ENCODE data around the gene CTBP2. TPM values are rescaled to one million over a fixed set of nuclear protein-coding genes. Genes with fewer than 3 reads are reported as not detected.

CTBP2 gene
- total RNA-seq, 1 donor from 2014 or later: 127 TPM

DNA sequence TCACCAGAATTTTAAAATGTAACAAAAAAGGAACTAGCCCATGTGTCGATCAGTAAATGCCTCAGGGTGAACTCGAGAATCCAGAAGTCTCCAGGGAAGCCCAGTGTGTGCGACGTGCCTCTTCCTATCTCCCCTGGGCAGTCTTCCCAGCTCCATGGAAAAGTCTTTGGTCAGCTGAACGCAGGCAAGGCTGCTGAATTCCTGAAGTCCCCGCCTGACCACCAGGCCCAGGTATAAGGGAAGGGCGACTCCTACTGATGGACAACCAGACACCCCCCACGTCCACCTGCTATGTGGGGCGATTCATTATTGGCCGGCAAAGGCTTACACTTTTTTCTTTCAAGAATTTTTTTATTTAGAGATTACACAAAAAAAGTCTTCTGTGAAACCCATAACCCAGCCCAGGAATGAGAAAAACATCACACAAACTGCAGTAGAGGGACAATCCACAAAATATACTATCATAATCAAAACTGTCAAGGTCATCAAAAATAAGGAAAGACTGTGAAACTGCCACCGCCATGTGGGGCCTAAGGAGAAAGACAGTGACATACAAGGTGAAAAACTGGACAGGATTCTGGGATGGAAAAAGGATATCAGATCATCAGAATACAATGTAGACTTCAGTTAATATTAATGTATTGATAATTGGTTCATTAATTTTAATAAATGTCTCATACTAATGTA, 93.5 kb downstream of the CTBP2 start:
- no peak overlapping the region for H3K4me3 Mint-ChIP-seq
- H3K9me3 Mint-ChIP-seq: no peaks in the 10 kb centered on the region
- DNase-seq (ENCODE audit: low read depth, low spot score): no peak
- no peaks in the 10 kb centered on the region for H3K27me3 Mint-ChIP-seq (ENCODE audit: low read depth)
- H3K36me3 Mint-ChIP-seq (ENCODE audit: low read depth): peaks cover 4% of the 10 kb centered on the region
- H3K27ac Mint-ChIP-seq (ENCODE audit: unreplicated experiment): no peak overlapping the region
- H3K4me1 Mint-ChIP-seq: peaks cover 55% of the 10 kb centered on the region
- TF ChIP-seq, protein P1, sequence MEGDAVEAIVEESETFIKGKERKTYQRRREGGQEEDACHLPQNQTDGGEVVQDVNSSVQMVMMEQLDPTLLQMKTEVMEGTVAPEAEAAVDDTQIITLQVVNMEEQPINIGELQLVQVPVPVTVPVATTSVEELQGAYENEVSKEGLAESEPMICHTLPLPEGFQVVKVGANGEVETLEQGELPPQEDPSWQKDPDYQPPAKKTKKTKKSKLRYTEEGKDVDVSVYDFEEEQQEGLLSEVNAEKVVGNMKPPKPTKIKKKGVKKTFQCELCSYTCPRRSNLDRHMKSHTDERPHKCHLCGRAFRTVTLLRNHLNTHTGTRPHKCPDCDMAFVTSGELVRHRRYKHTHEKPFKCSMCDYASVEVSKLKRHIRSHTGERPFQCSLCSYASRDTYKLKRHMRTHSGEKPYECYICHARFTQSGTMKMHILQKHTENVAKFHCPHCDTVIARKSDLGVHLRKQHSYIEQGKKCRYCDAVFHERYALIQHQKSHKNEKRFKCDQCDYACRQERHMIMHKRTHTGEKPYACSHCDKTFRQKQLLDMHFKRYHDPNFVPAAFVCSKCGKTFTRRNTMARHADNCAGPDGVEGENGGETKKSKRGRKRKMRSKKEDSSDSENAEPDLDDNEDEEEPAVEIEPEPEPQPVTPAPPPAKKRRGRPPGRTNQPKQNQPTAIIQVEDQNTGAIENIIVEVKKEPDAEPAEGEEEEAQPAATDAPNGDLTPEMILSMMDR (conservative IDR thresholded peaks at IDR 0.05): no peak

DNA sequence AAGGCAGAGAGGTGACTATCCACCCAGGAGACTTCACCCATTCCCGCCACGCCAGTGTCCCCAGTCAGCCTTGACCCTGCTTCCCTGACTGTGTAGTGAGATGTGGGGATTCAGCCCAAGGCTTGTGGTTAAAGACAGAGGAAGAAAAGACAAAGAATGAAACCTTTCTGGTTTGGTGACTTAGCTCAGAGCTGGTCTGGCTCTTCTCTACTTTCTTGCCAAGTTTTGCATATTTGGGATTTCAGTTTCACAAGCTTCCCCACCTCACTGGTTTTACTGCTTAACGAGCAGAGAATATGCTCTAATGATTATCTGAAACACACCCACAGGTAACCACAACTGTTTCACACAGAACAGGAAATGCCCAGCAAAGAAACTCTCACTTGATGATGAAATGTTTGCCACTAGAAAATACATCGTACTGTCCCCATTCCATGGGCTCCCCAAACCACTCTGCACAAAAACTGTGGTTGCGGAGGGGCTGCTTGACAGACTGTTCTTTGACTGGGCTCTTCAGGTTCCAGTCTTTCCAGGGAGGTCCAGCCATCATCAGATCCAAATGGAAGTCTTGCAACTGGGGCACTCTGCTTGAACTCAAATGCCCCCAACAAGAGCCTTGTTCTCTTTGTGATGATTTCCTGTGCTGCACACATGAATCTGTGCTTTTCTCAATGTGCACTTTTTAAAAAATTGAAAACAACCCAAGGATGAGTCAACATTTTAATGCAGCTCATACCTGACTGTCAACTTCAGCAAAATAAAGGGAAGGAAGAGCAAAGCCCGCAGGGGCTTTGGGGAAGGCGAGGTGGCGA, 95.5 kb downstream of the CTBP2 start:
- Mint-ChIP-seq H3K27me3 (ENCODE audit: low read depth) (no peaks in the 10 kb centered on the region), H3K9me3 (no peaks in the 10 kb centered on the region), H3K36me3 (ENCODE audit: low read depth) (peaks cover 2% of the 10 kb centered on the region), H3K4me3 (no peak overlapping the region), H3K27ac (ENCODE audit: unreplicated experiment) (peak overlapping the region; percentile 52), H3K4me1 (peaks cover 72% of the 10 kb centered on the region)
- DNase-seq (ENCODE audit: low read depth, low spot score): no peak
- TF ChIP-seq, protein P1 (conservative IDR thresholded peaks at IDR 0.05): no peak

DNA sequence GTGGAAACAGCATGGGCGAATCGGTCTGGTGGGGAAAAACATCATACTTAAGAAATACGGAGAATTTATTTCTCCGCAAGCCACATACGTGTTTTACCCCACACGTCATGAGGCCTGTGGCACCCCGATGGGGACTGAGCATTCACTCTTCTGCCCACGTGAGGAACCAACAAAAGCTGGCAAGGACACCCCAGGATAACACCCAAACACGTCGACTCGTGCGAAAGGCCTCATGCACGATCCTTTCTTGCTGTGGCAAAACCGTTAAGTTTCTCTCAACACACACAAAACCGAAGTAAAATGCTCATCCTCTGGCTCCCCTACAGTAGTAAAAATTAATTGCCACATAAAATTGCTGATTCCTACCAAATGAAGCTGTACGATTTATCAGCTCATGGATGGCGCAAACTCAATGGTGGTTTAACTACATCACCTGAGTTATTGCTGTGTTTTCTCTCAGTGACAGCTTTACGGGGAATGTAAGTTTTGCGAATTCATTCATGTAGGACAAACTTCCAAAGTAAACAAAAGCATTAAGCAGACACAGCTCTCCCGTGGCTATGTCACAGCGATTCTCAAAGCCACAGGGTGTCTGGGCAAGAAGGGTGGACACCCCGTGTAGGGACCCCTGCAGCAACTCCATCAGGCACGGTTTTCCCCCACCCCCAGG, 97.0 kb downstream of the CTBP2 start:
- Mint-ChIP-seq H3K27ac (ENCODE audit: unreplicated experiment) (no peak overlapping the region), H3K9me3 (no peaks in the 10 kb centered on the region), H3K27me3 (ENCODE audit: low read depth) (no peaks in the 10 kb centered on the region), H3K36me3 (ENCODE audit: low read depth) (peaks cover 3% of the 10 kb centered on the region), H3K4me3 (no peak overlapping the region), H3K4me1 (peaks cover 79% of the 10 kb centered on the region)
- no peak for DNase-seq (ENCODE audit: low read depth, low spot score)
- TF ChIP-seq, protein P1 (conservative IDR thresholded peaks at IDR 0.05): no peak

DNA sequence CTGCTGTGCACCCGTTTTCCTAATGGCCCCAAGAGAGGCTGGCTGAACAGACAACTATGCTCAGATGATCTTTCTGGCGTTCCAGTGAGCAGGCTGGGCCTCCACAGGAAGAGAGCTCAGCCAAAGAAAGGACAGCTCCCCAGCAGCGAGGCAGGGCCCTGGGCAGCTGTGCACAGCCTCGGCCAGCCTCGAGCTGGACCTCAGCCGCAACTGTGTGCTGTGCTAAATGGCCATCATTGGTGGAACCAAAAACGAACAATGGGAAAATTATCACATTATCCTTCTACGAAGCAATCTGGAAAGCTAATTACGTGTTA, 97.5 kb downstream of the CTBP2 start:
- DNase-seq (ENCODE audit: low read depth, low spot score): no peak
- Mint-ChIP-seq H3K9me3 (no peaks in the 10 kb centered on the region), H3K27ac (ENCODE audit: unreplicated experiment) (no peak overlapping the region), H3K27me3 (ENCODE audit: low read depth) (no peaks in the 10 kb centered on the region), H3K36me3 (ENCODE audit: low read depth) (peaks cover 3% of the 10 kb centered on the region), H3K4me3 (no peak overlapping the region), H3K4me1 (peaks cover 79% of the 10 kb centered on the region)
- TF ChIP-seq, protein P1 (conservative IDR thresholded peaks at IDR 0.05): no peak

DNA sequence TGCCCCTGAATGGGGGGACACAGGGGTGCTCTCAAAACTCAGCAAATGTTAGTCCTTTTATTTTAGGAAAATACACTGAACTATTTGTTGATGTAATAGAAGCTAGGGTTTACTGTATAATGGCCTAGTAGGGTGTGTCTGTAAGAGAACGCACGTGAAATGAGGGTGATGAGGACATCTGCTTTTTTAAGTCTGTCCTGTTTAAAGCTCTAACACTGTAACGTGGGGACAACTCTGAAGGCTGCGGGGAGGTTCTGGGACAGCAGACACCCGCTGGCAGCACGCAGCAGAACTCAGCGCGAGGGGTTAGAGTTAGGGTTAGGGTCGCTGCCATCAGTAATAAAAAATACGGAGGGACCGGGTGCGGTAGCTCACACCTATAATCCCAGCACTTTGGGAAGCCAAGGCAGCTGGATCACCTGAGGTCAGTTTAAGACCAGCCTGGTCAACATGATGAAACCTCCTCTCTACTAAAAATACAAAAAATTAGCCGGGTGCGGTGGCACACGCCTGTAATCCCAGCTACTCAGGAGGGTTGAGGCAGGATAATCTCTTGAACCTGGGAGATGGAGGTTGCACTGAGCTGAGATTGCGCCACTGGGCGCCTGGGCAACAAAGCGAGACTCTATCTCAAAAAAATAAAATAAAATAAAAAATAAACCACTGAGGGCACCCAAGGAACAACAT, 98.0 kb downstream of the CTBP2 start:
- Mint-ChIP-seq H3K4me1 (peaks cover 84% of the 10 kb centered on the region), H3K27me3 (ENCODE audit: low read depth) (no peaks in the 10 kb centered on the region), H3K27ac (ENCODE audit: unreplicated experiment) (no peak overlapping the region), H3K9me3 (no peaks in the 10 kb centered on the region), H3K36me3 (ENCODE audit: low read depth) (peaks cover 3% of the 10 kb centered on the region), H3K4me3 (no peak overlapping the region)
- DNase-seq (ENCODE audit: low read depth, low spot score): no peak
- TF ChIP-seq, protein P1 (conservative IDR thresholded peaks at IDR 0.05): no peak
